SU-DHL-6 (cell line): ENCODE measurements around the gene AIG1.

Experiments
- H2AFZ ChIP-seq: fragments of 200-600 bp; sonication (generic); 2 replicates; pipeline ENCODE4 v1.6.1; 2014; ENCODE audit warnings: low read depth, mild to moderate bottlenecking, moderate library complexity, mixed read lengths, antibody characterized with exemption, low read length; ENCODE audit not compliant: severe bottlenecking
- H3F3A ChIP-seq: fragments of 200-600 bp; shearing (Covaris generic); 2 replicates; pipeline ENCODE4 v1.6.0; 2016; ENCODE audit warnings: antibody characterized with exemption, mild to moderate bottlenecking; ENCODE audit not compliant: insufficient read depth
- H3K27ac ChIP-seq: fragments of 200-600 bp; sonication (generic); 2 replicates; pipeline ENCODE4 v1.5.1; 2016; ENCODE audit warnings: low read depth, mild to moderate bottlenecking, low read length, moderate library complexity, mixed read lengths
- H3K27me3 ChIP-seq: fragments of 200-600 bp; sonication (generic), shearing (Covaris generic); 2 replicates; pipeline ENCODE4 v1.6.0; 2014; ENCODE audit warnings: mild to moderate bottlenecking, low read length
- H3K36me3 ChIP-seq: fragments of 200-600 bp; sonication (generic); 2 replicates; pipeline ENCODE4 v1.6.1; 2014; ENCODE audit warnings: mild to moderate bottlenecking, low read length, mixed read lengths
- H3K4me2 ChIP-seq: fragments of 300-600, 200-600 bp; shearing (Covaris generic), sonication (generic); 2 replicates; pipeline ENCODE4 v1.6.0; 2014; ENCODE audit warnings: low read length, low read depth, mild to moderate bottlenecking; ENCODE audit not compliant: poor library complexity, severe bottlenecking
- H3K4me3 ChIP-seq: fragments of 200-600 bp; sonication (generic); 2 replicates; pipeline ENCODE4 v1.5.1; 2014; ENCODE audit warnings: antibody characterized with exemption, low read length, mild to moderate bottlenecking, mixed read lengths; ENCODE audit not compliant: insufficient read depth, poor library complexity, severe bottlenecking
- H3K79me2 ChIP-seq: fragments of 200-600 bp; sonication (generic); 2 replicates; pipeline ENCODE4 v1.6.1; 2014; ENCODE audit warnings: mild to moderate bottlenecking, low read length, moderate library complexity; ENCODE audit not compliant: insufficient read depth
- H3K9ac ChIP-seq: fragments of 200-600 bp; sonication (generic); 2 replicates; pipeline ENCODE4 v1.7.0; 2014; ENCODE audit warnings: mild to moderate bottlenecking, low read length
- H3K9me2 ChIP-seq: fragments of 200-600 bp; sonication (generic); replicated peaks from 2 replicates; pipeline ENCODE4 v1.6.1; 2014; ENCODE audit warnings: low read length; ENCODE audit not compliant: insufficient read depth
- H3K9me3 ChIP-seq: fragments of 200-600 bp; sonication (generic); 2 replicates; pipeline ENCODE4 v1.6.1; 2014; ENCODE audit warnings: low read length, mixed read lengths; ENCODE audit not compliant: insufficient read depth
- H4K20me1 ChIP-seq: fragments of 200-600 bp; sonication (generic); 2 replicates; pipeline ENCODE4 v1.6.1; 2014; ENCODE audit warnings: low read depth, mild to moderate bottlenecking, antibody characterized with exemption, low read length, moderate library complexity, mixed read lengths
- EZH2phosphoT487 ChIP-seq: fragments of 200-600 bp; sonication (generic), shearing (Covaris generic); conservative IDR thresholded peaks from 2 replicates; pipeline ENCODE4 v1.6.1; 2018; ENCODE audit warnings: mild to moderate bottlenecking, antibody characterized with exemption, low read length, moderate library complexity, mixed read lengths
- TF ChIP-seq, protein P1 (sequence below): fragments of 200-600 bp; sonication (generic); IDR thresholded peaks from one replicate; pipeline ENCODE4 v1.5.1; 2017; ENCODE audit warnings: antibody characterized with exemption, mild to moderate bottlenecking, low read length, moderate library complexity; ENCODE audit not compliant: insufficient read depth, poor library complexity, severe bottlenecking

The AIG1 gene

DNA sequence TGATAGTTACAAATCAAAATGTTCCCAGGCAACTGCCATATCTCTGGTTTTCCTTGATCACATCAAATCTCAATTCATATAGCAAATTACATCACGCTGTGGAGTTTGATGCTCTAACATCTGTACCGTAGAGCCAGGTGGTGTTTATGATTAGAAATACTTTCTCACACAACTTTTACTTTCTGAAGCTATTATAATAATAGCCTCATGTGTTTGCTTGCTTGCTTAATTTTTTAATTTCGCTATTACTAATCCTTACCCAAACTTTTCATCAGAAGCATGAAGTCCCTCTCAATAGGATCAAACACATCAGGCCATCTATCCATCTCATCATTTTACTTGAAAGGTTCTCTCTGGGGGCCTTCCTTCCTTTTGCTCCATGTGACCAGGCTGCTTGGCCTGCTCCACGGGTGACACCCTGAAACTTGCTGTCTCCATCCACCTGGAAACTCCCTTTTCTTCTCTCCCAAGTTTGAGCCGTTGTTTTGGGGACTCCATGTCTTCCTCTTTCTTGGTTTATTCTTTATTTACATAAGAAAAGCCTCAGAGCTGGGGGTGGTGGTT is 314.4 kb downstream of the AIG1 start:
- Histone ChIP-seq H3F3A (no peaks in the 10 kb centered on the region), H3K4me3 (no peak overlapping the region), H3K9me2 (no peaks in the 10 kb centered on the region; the same call in 1 of the 2 replicates), H3K4me2 (no peak overlapping the region), H4K20me1 (no peaks in the 10 kb centered on the region), H3K27ac (no peak overlapping the region), H2AFZ (no peak overlapping the region), H3K36me3 (no peaks in the 10 kb centered on the region), H3K9me3 (no peaks in the 10 kb centered on the region), H3K79me2 (no peaks in the 10 kb centered on the region), H3K9ac (no peak overlapping the region), H3K27me3 (no peaks in the 10 kb centered on the region)
- no peak for TF ChIP-seq EZH2phosphoT487
- TF ChIP-seq, protein P1, sequence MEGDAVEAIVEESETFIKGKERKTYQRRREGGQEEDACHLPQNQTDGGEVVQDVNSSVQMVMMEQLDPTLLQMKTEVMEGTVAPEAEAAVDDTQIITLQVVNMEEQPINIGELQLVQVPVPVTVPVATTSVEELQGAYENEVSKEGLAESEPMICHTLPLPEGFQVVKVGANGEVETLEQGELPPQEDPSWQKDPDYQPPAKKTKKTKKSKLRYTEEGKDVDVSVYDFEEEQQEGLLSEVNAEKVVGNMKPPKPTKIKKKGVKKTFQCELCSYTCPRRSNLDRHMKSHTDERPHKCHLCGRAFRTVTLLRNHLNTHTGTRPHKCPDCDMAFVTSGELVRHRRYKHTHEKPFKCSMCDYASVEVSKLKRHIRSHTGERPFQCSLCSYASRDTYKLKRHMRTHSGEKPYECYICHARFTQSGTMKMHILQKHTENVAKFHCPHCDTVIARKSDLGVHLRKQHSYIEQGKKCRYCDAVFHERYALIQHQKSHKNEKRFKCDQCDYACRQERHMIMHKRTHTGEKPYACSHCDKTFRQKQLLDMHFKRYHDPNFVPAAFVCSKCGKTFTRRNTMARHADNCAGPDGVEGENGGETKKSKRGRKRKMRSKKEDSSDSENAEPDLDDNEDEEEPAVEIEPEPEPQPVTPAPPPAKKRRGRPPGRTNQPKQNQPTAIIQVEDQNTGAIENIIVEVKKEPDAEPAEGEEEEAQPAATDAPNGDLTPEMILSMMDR: no peak

DNA sequence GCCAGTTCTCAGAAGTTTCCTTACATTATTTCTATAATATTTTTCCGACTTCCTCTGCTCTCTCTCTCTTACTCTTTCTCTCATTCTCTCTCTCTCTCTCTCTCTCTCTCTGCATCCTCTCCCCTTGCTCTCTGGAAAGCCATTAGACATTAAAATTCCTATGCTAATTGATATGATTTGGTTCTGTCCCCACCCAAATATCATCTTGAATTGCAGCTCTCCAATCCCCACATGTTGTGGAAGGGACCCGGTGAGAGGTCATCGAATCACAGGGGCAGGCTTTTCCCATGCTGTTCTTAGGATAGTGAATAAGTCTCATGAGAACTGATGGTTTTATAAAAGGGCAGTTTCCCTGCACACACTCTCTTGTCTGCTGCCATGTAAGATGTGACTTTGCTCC is 315.7 kb downstream of the AIG1 start:
- no peak for TF ChIP-seq EZH2phosphoT487
- TF ChIP-seq, protein P1: no peak
- H3K27me3 ChIP-seq: no peaks in the 10 kb centered on the region
- no peak overlapping the region for H2AFZ ChIP-seq
- no peak overlapping the region for H3K27ac ChIP-seq
- H3F3A ChIP-seq: no peaks in the 10 kb centered on the region
- no peaks in the 10 kb centered on the region; the same call in 1 of the 2 replicates for H3K9me2 ChIP-seq
- H3K79me2 ChIP-seq: no peaks in the 10 kb centered on the region
- H3K9ac ChIP-seq: no peak overlapping the region
- H3K36me3 ChIP-seq: no peaks in the 10 kb centered on the region
- H3K4me2 ChIP-seq: no peak overlapping the region
- no peaks in the 10 kb centered on the region for H4K20me1 ChIP-seq
- no peak overlapping the region for H3K4me3 ChIP-seq
- no peaks in the 10 kb centered on the region for H3K9me3 ChIP-seq

DNA sequence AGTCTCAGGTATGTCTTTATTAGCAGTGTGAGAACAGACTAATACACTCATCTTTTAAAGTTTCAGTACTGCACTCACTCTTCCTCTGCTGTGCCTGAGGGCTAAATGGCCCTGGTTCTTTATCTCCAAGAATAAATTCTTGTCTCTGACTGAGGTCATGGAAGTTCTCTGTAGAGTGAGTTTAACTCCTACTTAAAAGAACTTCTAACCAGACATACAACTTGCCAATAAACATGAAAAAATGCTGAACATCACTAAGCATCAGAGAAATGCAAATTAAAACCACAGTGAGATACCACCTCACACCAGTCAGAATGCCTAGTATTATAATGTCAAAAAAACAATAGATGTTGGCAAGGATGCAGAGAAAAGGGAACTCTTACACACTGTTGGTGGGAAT is 316.2 kb downstream of the AIG1 start:
- no peaks in the 10 kb centered on the region; the same call in 1 of the 2 replicates for H3K9me2 ChIP-seq
- H2AFZ ChIP-seq: no peak overlapping the region
- no peak overlapping the region for H3K9ac ChIP-seq
- H3K9me3 ChIP-seq: no peaks in the 10 kb centered on the region
- no peak overlapping the region for H3K4me3 ChIP-seq
- H3F3A ChIP-seq: no peaks in the 10 kb centered on the region
- no peaks in the 10 kb centered on the region for H3K27me3 ChIP-seq
- H3K79me2 ChIP-seq: no peaks in the 10 kb centered on the region
- no peak overlapping the region for H3K4me2 ChIP-seq
- H3K36me3 ChIP-seq: no peaks in the 10 kb centered on the region
- no peak overlapping the region for H3K27ac ChIP-seq
- no peaks in the 10 kb centered on the region for H4K20me1 ChIP-seq
- no peak for TF ChIP-seq EZH2phosphoT487
- TF ChIP-seq, protein P1: no peak
